Measurements from ENCODE around the gene NUDT12. TPM values are rescaled to one million over a fixed set of nuclear protein-coding genes. Genes with fewer than 3 reads are reported as not detected.

NUDT12 gene
- total RNA-seq, 1 experiment from 2014 or later, result 9.2 TPM

DNA sequence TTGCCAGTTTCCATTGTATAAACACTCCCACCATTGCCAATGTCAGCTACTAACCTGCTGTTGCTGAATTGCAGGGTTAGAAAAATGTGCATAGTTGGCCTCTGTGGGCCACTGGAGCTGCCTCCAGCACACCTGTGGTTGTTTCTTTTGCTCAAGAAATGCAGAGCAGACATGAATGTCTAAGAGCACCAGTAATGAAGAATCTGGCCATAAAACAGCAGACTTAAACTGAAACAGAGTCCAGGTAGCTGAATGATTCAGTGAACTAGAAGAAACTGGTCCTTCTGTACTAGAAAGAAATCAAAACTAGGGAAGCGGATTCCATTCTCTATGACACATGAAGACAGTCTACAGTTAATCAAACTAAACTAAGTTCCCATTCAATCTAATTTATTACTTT is 48.2 kb downstream of the NUDT12 start:
- no peak overlapping the region for H3K4me3 ChIP-seq (ENCODE audit: low read length)
- H3K9me2 ChIP-seq (replicated peaks; ENCODE audit: low read length), result no peaks in the 10 kb centered on the region
- no peaks in the 10 kb centered on the region for H3K9me3 ChIP-seq (ENCODE audit: low read length)
- H2AFZ ChIP-seq (ENCODE audit: low read length), result no peak overlapping the region
- no peaks in the 10 kb centered on the region for H3K36me3 ChIP-seq (ENCODE audit: low read depth, low read length)
- peaks cover 6% of the 10 kb centered on the region for H3F3A ChIP-seq (ENCODE audit: low read length, unreplicated experiment)
- no peak for TF ChIP-seq CTCF (conservative IDR thresholded peaks at IDR 0.05; ENCODE audit: low read depth, low read length)
- no peak for TF ChIP-seq EZH2 (IDR thresholded peaks at IDR 0.05; ENCODE audit: low read length, unreplicated experiment)
- no peak for TF ChIP-seq EZH2phosphoT487 (IDR thresholded peaks at IDR 0.05; ENCODE audit: borderline replicate concordance, low read length)
- H4K20me1 ChIP-seq (ENCODE audit: low read length), result no peaks in the 10 kb centered on the region
- CTCF ChIA-PET, result interaction anchor here (0.7 kb wide), 1 partner anchor 40 kb away, joined by 3 read pairs; no protein-coding TSS in a partner anchor
- intact Hi-C loops (cut with micrococcal nuclease), result loop anchor here (5.0 kb wide), 1 partner anchor 48 kb away; the partner anchor contains the start of gene NUDT12
- H3K9ac ChIP-seq (ENCODE audit: low read length), result no peak overlapping the region
- no peak overlapping the region for H3K27ac ChIP-seq (ENCODE audit: low read length)
- no peaks in the 10 kb centered on the region for H3K79me2 ChIP-seq (ENCODE audit: low read length)
- POLR2A ChIA-PET (ENCODE audit: unreplicated experiment), result no interaction called here
- DNase-seq (no peak), ATAC-seq (no peak)
- H3K27me3 ChIP-seq (ENCODE audit: low read length), result no peaks in the 10 kb centered on the region
- peaks cover 44% of the 10 kb centered on the region for H3K4me1 ChIP-seq (ENCODE audit: insufficient read depth, low read length)
- no TSS peak for BruUV-seq (replicated peaks)
- no peak overlapping the region for H3K4me2 ChIP-seq (ENCODE audit: low read length)

DNA sequence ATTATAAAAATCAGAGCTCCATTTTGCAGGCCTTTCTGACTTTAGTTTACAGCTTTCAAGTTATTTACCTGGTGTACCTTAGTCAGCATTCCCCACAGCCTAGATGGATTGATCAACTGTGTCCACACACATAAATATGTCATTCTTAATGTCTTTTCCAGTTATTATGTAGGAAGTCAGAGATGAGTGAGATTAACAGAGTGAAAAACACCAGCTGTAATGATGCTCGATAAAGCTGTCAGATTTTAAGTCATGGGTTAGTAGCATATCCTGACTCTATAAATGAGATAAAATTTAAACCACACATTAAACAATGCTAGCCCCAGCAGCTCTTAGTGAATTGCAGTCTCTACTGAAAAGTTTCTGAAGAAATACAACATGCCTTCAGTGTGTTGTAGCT is 48.9 kb downstream of the NUDT12 start:
- ChIA-PET CTCF (no interaction called here), POLR2A (ENCODE audit: unreplicated experiment) (no interaction called here)
- no peaks in the 10 kb centered on the region for H4K20me1 ChIP-seq (ENCODE audit: low read length)
- no peaks in the 10 kb centered on the region for H3K9me2 ChIP-seq (replicated peaks; ENCODE audit: low read length)
- H3K79me2 ChIP-seq (ENCODE audit: low read length), result no peaks in the 10 kb centered on the region
- intact Hi-C loops (cut with micrococcal nuclease), result loop anchor here (5.0 kb wide), 1 partner anchor 49 kb away; the partner anchor contains the start of gene NUDT12
- ATAC-seq, result no peak
- H3K27ac ChIP-seq (ENCODE audit: low read length), result no peak overlapping the region
- TF ChIP-seq CTCF (conservative IDR thresholded peaks at IDR 0.05; ENCODE audit: low read depth, low read length), result no peak
- H3K4me2 ChIP-seq (ENCODE audit: low read length), result no peak overlapping the region
- no peaks in the 10 kb centered on the region for H3K9me3 ChIP-seq (ENCODE audit: low read length)
- H3F3A ChIP-seq (ENCODE audit: low read length, unreplicated experiment), result peaks cover 6% of the 10 kb centered on the region
- peaks cover 44% of the 10 kb centered on the region for H3K4me1 ChIP-seq (ENCODE audit: insufficient read depth, low read length)
- H3K9ac ChIP-seq (ENCODE audit: low read length), result no peak overlapping the region
- DNase-seq, result peak; percentile 43
- no peak overlapping the region for H2AFZ ChIP-seq (ENCODE audit: low read length)
- BruUV-seq (replicated peaks), result no TSS peak
- H3K4me3 ChIP-seq (ENCODE audit: low read length), result no peak overlapping the region
- H3K36me3 ChIP-seq (ENCODE audit: low read depth, low read length), result no peaks in the 10 kb centered on the region
- H3K27me3 ChIP-seq (ENCODE audit: low read length), result no peaks in the 10 kb centered on the region

DNA sequence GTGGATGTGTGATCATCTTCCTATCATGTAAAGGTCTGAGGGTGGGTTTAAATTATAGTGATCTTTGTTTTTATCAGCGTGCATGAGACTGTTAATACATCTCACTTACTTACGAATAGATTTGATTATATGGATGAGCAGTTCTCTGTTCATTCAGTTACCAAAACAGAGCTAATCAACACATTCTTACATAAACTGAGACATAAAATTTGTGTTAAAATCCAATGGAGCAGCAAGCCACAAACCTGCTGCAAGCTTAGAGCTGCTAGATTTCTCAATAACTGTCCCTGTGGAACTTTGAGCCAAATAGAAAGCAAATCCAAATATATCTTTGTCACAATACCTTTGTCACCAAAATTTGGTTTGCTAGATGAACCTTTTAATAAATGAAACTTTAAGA is 50.1 kb downstream of the NUDT12 start:
- CTCF ChIA-PET, result interaction anchor here (0.6 kb wide), 1 partner anchor 54 kb away, joined by 3 read pairs; no protein-coding TSS in a partner anchor
- BruUV-seq (replicated peaks), result no TSS peak

More for the DNA sequence above, 50.1 kb downstream of the NUDT12 start:
- TF ChIP-seq CTCF (conservative IDR thresholded peaks at IDR 0.05; ENCODE audit: low read depth, low read length) (no peak), EZH2 (IDR thresholded peaks at IDR 0.05; ENCODE audit: low read length, unreplicated experiment) (no peak), EZH2phosphoT487 (IDR thresholded peaks at IDR 0.05; ENCODE audit: borderline replicate concordance, low read length) (no peak)
- intact Hi-C loops (cut with micrococcal nuclease), result loop anchor here (5.0 kb wide), 1 partner anchor 50 kb away; the partner anchor contains the start of gene NUDT12
- H3K4me3 ChIP-seq (ENCODE audit: low read length), result no peak overlapping the region
- H2AFZ ChIP-seq (ENCODE audit: low read length), result no peak overlapping the region
- H3K9me3 ChIP-seq (ENCODE audit: low read length), result no peaks in the 10 kb centered on the region
- H3K36me3 ChIP-seq (ENCODE audit: low read depth, low read length), result no peaks in the 10 kb centered on the region
- POLR2A ChIA-PET (ENCODE audit: unreplicated experiment), result no interaction called here
- H3K27me3 ChIP-seq (ENCODE audit: low read length), result no peaks in the 10 kb centered on the region
- peak overlapping the region; percentile 91 for H3K27ac ChIP-seq (ENCODE audit: low read length)
- H3K9ac ChIP-seq (ENCODE audit: low read length), result peak overlapping the region; percentile 62
- peaks cover 6% of the 10 kb centered on the region for H3F3A ChIP-seq (ENCODE audit: low read length, unreplicated experiment)
- no peaks in the 10 kb centered on the region for H4K20me1 ChIP-seq (ENCODE audit: low read length)
- H3K9me2 ChIP-seq (replicated peaks; ENCODE audit: low read length), result no peaks in the 10 kb centered on the region
- H3K4me2 ChIP-seq (ENCODE audit: low read length), result peak overlapping the region; percentile 41
- H3K79me2 ChIP-seq (ENCODE audit: low read length), result no peaks in the 10 kb centered on the region
- no peak for ATAC-seq
- H3K4me1 ChIP-seq (ENCODE audit: insufficient read depth, low read length), result peaks cover 44% of the 10 kb centered on the region
- no peak for DNase-seq

Measured in PC-3 (cell line).